Measurements from ENCODE around the gene CEP170B.

- no peak for TF ChIP-seq ZFP30 (CRISPR knock-in tag; IDR thresholded peaks at IDR 0.05)
- no peak for TF ChIP-seq ZNF70 (CRISPR knock-in tag; IDR thresholded peaks at IDR 0.05)
- TF ChIP-seq PATZ1 (CRISPR knock-in tag; IDR thresholded peaks at IDR 0.05; ENCODE audit: borderline replicate concordance) = no peak
- TF ChIP-seq CSDC2 (CRISPR knock-in tag; IDR thresholded peaks at IDR 0.05) = no peak
- TF ChIP-seq OSR1 (CRISPR knock-in tag; IDR thresholded peaks at IDR 0.05) = no peak
- no peak for TF ChIP-seq RARB (CRISPR knock-in tag; IDR thresholded peaks at IDR 0.05)
- no peak for TF ChIP-seq BACH2 (CRISPR knock-in tag; IDR thresholded peaks at IDR 0.05; ENCODE audit: borderline replicate concordance)
Measured at GRCh38 chr14:104923640-104924420, 58.8 kb downstream of the CEP170B start.

Data from SK-N-SH treated with all-trans-retinoic acid at 6 μM for 48 hours (cell line).